Measurements from ENCODE around the gene PROM1.

Gene PROM1

DNA sequence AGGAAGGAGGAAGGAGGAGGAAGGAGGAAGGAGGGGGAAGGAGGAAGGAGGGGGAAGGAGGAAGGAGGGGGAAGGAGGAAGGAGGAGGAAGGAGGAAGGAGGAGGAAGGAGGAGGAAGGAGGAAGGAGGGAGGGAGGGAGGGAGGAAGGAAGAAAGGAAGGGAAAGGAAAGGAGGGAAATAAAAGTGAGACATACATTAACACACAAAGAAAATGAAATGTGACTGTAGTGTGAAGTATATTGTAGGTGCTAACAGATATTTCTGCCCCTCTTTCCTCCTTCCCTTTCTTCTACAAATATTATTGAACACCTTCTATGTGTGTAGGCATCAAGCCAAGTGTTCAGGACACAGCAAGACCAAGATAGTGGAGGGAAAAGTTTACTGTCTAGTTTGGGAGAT lies 26.4 kb upstream of the PROM1 start:
- no peak overlapping the region for H3K4me3 ChIP-seq (ENCODE audit: low read depth, low read length)
- TF ChIP-seq, protein P1, sequence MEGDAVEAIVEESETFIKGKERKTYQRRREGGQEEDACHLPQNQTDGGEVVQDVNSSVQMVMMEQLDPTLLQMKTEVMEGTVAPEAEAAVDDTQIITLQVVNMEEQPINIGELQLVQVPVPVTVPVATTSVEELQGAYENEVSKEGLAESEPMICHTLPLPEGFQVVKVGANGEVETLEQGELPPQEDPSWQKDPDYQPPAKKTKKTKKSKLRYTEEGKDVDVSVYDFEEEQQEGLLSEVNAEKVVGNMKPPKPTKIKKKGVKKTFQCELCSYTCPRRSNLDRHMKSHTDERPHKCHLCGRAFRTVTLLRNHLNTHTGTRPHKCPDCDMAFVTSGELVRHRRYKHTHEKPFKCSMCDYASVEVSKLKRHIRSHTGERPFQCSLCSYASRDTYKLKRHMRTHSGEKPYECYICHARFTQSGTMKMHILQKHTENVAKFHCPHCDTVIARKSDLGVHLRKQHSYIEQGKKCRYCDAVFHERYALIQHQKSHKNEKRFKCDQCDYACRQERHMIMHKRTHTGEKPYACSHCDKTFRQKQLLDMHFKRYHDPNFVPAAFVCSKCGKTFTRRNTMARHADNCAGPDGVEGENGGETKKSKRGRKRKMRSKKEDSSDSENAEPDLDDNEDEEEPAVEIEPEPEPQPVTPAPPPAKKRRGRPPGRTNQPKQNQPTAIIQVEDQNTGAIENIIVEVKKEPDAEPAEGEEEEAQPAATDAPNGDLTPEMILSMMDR (IDR thresholded peaks at IDR 0.05; ENCODE audit: borderline replicate concordance, insufficient read depth, low read depth, low read length), result no peak

DNA sequence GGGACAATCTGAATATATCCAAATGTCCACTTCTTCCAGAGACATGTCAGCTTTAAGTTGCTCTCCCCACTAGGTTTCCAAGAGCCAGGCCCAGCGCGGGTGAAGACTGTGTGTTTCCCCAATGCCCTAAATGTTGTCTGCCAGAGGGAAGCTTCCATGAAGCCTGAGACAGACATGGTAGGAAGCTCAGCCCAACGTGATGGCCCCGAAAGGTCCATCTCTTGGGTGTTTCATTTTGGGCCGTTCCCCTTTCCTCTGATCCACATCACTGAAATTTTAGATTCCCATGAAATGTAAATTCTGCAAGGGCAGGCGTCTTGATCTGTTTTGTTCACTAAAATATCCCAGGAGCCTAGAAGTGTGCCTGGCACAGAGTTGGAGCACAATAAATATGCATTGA lies 25.4 kb upstream of the PROM1 start:
- no peak overlapping the region for H3K4me3 ChIP-seq (ENCODE audit: low read depth, low read length)
- TF ChIP-seq, protein P1 (IDR thresholded peaks at IDR 0.05; ENCODE audit: borderline replicate concordance, insufficient read depth, low read depth, low read length), result no peak

DNA sequence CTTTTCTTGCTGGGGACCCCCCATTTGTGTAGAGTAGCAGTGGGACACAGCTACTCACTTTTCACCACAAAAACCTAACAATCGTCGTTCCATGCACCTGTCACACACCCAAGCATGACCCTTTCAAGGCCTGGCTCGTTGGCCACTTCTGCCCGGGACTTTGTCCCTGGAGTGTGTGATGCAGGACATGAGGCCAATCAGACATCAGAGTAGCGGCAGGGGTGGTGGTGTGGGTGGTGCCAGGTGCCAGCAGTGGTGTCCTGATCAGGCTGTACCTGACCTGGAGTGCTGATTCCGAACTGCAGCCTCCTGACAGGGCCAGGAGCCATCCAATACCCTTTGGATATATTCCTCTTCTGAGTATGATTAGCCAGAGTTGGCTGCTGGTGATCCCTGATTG lies 23.1 kb upstream of the PROM1 start:
- TF ChIP-seq, protein P1 (IDR thresholded peaks at IDR 0.05; ENCODE audit: borderline replicate concordance, insufficient read depth, low read depth, low read length), result no peak
- no peak overlapping the region for H3K4me3 ChIP-seq (ENCODE audit: low read depth, low read length)

DNA sequence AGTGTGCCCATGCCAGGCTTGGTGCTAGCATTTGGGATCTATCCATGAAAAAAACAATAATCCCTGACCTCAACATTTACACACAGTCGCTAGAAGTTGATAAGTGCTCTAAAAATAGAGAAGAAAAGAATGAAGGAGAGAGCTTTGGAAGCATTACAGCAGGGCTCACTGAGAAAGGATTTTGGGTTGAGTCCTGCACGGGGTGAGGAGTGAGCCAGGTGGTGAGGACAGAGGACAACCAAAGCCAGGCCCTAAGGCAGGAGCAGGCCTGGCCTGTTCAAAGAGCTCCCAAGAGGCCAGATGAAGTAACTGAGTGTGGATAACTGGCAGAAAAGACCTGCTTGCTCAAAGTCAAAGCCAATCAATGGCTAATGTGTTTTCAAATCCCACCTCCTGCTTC lies 20.7 kb upstream of the PROM1 start:
- H3K4me3 ChIP-seq (ENCODE audit: low read depth, low read length), result no peak overlapping the region
- TF ChIP-seq, protein P1 (IDR thresholded peaks at IDR 0.05; ENCODE audit: borderline replicate concordance, insufficient read depth, low read depth, low read length), result no peak

DNA sequence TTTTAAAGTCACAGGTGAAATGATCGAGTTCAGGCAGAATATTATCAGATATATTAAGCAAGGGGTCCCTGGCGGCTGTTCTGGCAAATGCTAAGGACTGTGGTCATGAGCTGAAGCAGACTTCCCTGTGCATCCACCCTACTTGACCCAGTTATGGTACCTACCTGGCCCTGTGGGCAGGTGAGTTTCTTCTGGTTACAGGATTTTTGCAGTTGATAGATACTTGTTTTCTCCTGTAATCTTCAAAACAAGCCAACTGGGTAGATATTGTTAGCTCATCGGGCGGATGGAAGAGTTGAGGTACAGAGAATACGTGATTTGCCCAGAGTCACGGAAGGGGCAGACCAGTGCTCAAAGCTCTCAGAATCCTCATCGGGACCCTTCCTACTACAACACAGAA lies 18.5 kb upstream of the PROM1 start:
- TF ChIP-seq, protein P1 (IDR thresholded peaks at IDR 0.05; ENCODE audit: borderline replicate concordance, insufficient read depth, low read depth, low read length), result no peak
- no peak overlapping the region for H3K4me3 ChIP-seq (ENCODE audit: low read depth, low read length)

DNA sequence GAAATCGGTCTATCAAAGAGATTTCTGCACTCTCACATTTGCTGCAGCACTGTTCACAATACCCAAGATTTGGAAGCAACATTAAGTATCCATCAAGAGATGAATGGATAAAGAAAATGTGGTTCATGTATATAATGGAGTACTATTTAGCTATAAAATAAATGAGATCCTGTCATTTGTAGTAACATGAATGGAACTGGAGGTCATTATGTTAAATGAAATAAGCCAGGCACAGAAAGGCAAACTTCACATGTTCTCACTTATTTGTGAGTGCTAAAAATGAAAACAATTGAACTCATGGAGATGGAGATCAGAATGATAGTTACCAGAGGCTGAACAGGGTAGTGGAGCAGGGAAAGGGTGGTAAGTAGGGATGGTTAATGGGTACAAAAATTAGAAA lies 17.0 kb upstream of the PROM1 start:
- TF ChIP-seq, protein P1 (IDR thresholded peaks at IDR 0.05; ENCODE audit: borderline replicate concordance, insufficient read depth, low read depth, low read length), result no peak
- no peak overlapping the region for H3K4me3 ChIP-seq (ENCODE audit: low read depth, low read length)

DNA sequence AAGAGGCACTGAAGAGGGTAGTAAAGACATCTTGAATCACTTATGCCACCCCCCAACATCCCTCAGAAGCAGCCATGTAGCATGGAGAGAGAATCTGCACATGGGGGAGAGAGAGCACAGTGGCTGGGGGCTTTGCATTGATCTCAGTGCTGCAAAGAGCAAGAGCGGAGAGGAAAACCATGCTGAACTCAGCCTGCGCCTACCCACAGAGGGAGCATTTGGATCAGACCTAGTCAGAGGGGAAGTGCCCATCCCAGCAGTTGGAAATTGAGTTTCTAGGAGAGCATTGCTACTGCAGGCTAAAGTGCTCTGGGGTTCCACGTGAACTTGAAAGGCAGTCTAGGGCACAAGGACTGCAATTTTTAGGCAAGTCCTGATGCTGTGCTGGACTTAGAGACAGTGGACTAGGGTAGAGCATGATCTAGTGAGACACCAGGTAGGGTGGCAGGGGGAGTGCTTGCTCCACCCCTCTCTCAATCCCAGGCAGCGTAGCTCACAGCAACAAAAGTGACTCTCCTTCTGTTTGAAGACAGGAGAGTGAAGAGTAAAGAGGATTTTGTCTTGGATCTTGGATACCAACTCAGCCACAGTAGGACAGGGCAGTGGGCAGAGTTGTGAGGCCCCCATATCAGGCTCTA lies 9.0 kb upstream of the PROM1 start:
- H3K4me3 ChIP-seq (ENCODE audit: low read depth, low read length), result no peak overlapping the region
- TF ChIP-seq, protein P1 (IDR thresholded peaks at IDR 0.05; ENCODE audit: borderline replicate concordance, insufficient read depth, low read depth, low read length), result no peak

All from GM12875 (cell line).